DOHH2 (cell line): ENCODE results near the gene EPAS1.

Experiments
- EZH2phosphoT487 ChIP-seq: fragments of 200-600 bp; sonication (generic); IDR thresholded peaks from 2 replicates; pipeline ENCODE4 v1.6.1; 2017; ENCODE audit warnings: borderline replicate concordance, mild to moderate bottlenecking, antibody characterized with exemption, low read length, moderate library complexity, mixed read lengths
- TF ChIP-seq, protein P1 (sequence below): fragments of 200-600 bp; sonication (generic); IDR thresholded peaks from one replicate; pipeline ENCODE4 v1.5.1; 2014; ENCODE audit warnings: antibody characterized with exemption, mild to moderate bottlenecking, low read depth, low read length; ENCODE audit not compliant: poor library complexity, severe bottlenecking

DNA sequence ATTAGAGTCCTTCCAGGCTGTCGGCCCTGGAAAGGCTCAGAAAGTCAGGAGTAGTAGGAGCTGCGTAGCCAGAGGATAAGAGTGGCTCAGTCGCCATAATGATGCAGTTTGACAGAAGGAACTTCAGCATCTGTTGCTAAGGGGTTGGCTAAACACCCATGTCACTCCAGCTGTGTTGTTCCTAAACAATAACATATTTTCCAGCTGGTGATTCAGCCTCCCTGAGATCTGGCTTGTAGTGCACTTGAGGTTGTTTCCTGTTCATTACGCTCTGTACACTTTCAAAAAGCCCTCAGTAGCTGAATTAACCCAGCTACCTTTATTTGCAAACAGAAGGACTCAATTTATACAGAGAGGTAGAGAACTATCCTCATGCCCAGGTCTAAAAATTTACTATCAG is 39.7 kb upstream of the EPAS1 start:
- TF ChIP-seq EZH2phosphoT487: no peak
- TF ChIP-seq, protein P1, sequence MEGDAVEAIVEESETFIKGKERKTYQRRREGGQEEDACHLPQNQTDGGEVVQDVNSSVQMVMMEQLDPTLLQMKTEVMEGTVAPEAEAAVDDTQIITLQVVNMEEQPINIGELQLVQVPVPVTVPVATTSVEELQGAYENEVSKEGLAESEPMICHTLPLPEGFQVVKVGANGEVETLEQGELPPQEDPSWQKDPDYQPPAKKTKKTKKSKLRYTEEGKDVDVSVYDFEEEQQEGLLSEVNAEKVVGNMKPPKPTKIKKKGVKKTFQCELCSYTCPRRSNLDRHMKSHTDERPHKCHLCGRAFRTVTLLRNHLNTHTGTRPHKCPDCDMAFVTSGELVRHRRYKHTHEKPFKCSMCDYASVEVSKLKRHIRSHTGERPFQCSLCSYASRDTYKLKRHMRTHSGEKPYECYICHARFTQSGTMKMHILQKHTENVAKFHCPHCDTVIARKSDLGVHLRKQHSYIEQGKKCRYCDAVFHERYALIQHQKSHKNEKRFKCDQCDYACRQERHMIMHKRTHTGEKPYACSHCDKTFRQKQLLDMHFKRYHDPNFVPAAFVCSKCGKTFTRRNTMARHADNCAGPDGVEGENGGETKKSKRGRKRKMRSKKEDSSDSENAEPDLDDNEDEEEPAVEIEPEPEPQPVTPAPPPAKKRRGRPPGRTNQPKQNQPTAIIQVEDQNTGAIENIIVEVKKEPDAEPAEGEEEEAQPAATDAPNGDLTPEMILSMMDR: no peak
